NCI-H526 (cell line): Measurements from ENCODE around the gene BBOX1.
"Not testable (repeated sequence)": the region's sequence is repeated elsewhere in the genome, so short reads cannot be mapped to it uniquely, and the experiment has no call there.

Experiments used
- DNase-seq, 2 experiments: peaks; one replicate each; lab custom pipeline; 2025; lab: John Stamatoyannopoulos, UW

Gene BBOX1

DNA sequence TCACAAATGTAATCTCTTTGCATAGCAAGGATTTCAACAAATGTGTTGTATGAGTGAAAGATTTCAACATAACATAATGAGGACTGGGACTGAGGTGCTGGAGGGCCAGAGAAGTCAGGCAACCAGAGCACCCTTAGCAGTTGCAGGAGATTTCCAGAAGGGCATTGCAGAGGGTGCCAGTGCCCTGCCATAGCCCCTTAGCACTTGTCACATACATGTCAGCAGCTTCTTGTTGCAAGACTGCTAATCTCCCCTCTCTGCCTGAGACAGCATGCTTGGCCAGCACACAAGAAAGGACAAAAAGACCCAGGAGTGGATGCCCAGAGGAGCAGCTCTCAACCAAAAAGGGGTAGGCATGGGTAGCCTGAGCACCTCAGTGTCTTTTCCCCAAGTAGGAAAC lies 43.2 kb downstream of the BBOX1 start:
- DNase-seq = no peak

DNA sequence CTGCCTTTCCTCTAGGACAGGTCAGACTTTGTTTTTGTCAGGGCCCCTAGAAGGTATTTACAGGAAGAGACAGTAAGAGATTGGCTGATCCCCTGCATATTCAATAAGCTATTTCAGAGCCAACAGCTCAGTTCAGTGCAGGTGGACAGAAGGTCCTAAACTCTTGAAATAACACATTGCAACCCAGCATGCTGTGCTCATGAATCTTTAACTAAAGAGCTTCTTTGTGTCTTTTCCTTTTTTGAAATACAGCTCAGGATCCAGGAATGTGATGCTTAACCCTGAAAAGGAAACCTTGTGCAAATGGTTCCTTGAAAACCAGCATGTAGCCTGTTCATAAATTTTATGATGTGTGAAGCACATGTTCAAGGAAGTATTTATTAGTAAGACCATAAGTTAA lies 43.9 kb downstream of the BBOX1 start:
- DNase-seq = no peak

DNA sequence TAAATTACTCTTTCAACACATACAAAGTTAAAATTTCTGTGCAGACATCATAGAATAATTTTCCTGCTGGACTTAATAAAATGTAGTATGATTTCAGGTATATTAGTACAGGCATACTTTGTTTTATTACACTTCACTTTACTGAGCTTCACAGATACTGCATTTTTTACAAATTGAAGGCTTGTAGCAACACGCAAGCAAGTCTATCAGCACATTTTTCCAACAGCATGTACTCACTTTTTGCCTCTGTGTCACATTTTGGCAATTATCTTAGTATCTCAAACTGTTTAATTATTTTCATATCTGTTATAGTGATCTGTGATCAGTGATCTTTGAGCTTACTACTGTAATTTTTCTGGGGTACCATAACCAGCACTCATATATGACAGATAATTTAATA lies 44.5 kb downstream of the BBOX1 start:
- DNase-seq = no peak

DNA sequence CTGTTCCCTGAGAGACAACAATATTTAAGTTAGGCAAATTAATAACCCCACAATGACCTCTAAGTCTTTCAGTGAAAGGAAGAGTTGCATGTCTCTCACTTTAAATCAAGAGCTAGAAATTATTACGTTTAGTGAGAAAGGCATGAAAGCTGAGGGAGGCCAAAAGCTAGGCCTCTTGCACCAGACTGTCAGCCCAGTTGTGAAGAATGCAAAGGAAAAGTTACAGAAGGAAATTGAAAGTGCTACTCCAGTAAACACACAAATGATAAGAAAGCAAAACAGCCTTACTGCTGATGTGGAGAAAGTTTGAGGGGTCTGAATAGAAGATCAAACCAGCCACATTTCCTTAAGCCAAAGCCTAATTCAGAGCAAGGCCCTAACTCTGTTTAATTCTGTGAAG lies 45.0 kb downstream of the BBOX1 start:
- no peak for DNase-seq

DNA sequence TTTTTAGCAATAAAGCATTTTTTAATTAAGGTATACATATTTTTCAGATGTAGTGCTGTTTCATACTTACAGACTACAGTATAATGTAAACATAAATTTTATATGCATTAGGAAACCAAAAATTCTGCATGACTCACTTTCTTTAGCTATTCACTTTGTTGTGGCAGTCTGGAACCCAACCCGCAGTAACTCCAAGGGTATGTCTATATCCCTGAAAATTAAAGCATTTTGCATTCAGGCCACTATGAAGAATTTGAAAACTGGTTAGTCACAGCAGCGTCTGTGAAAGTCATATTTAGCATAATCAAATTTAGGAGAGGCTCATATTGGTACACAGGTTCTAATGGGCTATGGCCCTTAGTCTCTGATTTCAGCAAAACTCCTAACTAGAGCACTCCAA lies 46.8 kb downstream of the BBOX1 start:
- no peak for DNase-seq

DNA sequence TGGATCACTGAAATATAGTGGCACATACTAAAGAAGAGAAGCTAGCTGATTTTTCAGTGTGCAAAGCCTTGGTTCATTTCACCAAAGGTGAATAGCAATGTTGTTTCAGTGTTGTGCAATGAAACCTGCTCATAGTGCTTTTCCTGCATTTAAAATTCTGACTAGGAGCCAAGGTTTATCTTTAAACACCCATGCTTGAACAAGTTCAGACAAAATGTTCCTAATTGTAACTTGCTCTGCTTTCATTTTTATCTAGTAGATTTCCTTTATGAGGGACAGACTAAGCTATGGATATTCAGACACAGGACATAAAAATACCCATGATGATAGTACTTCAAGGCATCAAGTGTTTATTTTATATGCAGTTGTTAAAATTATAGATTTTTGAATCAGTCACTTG lies 47.7 kb downstream of the BBOX1 start:
- no peak for DNase-seq

DNA sequence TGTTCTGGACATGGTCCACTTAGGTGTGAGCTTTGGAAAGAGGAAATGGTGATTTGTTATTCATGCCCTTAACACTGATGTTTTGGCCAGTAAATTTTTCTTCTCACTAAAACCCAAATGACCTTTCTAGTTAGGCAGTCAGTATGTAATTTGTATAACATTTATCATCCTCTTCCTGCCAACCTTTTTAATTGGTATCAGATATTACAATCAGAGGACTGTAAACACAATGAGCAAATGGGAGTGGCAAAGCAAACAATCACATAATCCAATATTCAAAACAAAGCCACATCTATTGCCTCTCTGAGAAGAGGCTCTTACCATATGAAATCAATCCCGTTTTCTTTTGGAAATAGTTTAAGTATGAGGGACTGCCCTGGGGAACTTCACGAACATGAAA lies 49.1 kb downstream of the BBOX1 start:
- DNase-seq = peak in 1 of 2 experiments; percentile 20

DNA sequence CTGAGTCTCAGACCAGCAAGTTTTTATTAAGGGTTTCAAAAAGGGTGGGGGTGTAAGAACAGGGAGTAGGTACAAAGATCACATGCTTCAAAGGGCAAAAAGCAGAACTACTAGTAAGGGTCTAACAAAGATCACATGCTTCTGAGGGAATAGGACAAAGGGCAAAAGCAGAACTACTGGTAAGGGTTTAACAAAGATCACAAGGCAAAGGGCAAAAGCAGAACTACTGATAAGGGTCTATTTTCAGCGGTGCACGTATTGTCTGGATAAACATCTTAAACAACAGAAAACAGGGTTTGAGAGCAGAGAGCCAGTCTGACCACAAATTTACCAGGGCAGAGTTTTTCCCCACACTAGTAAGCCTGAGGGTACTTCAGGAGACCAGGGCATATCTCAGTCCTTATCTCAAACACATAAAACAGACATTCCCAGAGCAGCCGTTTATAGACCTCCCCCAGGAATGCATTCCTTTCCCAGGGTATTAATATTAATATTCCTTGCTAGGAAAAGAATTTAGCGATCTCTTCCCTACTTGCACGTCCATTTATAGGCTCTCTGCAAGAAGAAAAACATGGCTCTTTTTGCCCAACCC lies 49.8 kb downstream of the BBOX1 start:
- not testable (repeated sequence) for DNase-seq

DNA sequence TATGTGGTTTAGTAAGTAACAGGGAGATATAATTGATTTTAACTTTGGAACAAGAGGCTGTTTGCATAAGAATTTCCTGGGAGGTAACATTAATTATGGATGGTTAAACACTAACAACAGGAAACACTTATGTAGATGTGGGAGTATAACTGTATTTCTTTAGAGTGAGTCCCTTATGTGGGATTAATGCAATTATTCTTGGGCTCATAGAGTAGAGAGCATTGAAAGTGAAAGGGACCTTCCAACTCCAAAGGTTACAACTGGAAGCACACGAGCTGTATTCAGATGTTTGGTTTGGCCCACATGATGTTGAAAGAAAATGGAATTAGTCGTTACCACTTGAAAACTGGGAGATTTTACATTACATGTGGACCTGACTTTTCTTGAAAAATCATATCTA lies 53.5 kb downstream of the BBOX1 start:
- no peak for DNase-seq

DNA sequence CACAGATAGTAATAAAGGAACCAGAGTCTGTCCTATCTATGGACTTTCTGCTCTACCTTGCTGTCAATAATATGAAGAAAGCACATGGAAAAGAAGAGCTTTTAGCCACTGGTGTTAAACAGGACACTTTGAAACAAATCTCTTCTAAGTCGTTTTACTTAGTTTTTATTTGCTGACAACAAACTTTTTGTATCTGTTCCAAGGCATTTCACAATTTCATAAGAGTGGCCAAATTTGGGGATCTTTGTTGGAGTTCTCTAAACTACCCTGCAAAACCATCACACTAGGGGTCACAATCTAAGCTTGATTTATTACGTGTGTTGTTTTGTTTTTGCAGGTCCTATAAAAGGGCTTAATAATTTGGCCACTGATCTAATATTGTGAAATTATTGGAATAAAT lies 54.4 kb downstream of the BBOX1 start:
- DNase-seq = no peak

DNA sequence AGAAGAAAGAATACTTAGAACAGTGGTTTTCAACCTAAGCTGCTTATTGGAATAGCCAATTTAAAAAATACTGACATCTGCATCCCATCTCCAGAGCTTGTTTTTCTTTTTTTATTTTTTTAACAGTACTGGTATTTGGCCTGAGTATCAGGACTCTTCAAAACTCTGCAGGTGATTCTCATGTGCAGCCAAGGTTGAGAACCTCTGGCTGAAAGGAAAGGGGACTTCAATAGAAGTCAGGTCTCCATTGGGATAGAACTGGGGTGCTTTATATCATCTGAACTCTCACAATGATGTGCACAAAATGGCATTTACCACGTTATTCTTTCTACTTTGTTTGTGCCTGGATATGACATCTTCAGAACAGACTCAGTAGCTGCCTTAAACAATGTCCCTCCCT lies 55.3 kb downstream of the BBOX1 start:
- no peak for DNase-seq

DNA sequence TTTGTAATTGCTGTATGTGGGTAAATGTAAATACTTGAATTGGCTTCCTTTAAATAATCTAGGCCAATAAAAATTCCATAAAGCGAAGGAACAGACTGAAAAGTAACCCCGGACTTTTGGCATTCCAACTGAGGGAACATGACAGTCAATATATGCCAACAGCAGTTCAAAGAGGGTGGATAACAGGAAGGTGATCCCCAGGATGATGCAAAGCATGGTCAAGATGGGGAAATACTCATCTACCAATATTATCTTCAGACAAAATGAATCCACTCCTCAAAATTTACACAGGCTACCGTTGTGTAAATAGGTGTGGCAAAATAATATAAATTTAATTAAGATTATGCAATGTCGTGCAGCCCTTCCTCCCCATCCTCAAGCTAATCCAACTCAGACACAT lies 56.9 kb downstream of the BBOX1 start:
- no peak for DNase-seq

DNA sequence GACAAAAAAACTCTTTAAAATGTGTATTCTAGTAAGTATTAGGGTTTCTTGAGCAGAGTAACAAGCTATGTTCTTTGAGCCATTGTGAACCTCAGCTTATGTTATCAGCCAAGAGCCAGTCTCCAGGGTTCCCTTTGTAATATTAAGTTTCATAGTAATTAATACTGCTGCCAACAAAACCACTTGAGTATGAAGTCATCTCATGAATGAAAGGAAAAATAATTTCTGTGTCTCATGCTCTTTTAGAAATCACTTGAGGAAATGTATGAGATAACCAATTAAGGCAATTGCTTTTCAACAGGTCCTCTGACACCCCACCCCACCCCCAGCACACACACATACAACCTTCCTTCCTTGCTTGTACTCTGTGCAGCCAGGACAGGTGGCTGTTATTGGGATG lies 59.9 kb downstream of the BBOX1 start:
- no peak for DNase-seq

DNA sequence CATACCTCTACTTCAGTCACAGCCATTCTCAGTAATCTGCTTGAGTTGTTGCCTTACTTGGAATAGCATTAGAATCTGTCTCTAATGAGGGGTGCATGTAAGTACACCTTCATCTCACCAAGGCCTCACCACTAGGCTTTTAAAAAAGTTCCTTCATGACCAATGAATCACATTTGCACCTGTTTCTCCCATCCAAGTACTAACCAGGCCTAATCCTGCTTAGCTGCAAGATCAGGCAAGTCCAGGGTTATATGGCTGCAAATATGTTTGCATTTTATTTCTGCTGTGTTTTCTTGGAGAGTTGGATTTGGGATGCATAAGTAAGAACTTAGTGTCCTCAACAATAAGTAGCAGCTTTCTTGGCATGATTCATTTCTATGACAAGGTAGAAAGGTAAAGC lies 66.9 kb downstream of the BBOX1 start:
- DNase-seq = no peak

DNA sequence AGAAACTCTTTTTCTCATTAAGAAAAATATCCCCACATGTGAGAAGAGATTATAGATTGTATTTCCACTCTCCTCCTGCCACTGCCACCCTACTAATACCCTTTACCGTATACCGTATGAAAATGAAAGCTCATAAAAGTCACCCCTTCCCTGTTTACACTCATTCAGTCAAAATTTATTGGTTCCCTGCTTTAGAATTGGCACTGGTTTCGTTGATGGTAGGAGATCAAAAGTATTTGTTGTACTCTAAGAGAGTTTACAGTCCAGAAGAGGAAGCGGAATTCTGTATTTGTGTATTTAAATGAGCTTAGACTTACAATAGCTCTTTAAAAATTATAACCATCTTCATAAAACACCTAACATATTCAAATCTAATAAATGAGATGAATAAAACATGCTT lies 68.2 kb downstream of the BBOX1 start:
- DNase-seq = peak; percentile 16 to 45

DNA sequence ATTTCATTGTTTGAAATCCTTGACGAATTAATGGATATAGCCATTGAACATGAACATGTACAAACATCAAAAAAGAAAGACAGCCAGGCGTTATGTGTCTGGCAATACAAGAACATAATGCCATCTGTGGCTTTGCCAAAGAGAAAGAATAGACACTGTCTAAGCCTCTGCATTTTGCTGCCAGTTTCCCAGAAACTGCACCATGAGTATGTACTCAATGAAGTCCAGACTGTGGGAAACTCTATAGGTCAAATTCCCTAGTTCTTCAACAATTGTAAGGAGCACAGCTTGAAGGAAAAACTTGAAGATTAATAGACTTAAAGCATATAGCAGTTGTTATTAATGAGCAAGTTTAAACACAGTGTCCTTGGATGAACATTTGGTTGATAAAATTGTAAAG lies 71.3 kb downstream of the BBOX1 start:
- no peak for DNase-seq

DNA sequence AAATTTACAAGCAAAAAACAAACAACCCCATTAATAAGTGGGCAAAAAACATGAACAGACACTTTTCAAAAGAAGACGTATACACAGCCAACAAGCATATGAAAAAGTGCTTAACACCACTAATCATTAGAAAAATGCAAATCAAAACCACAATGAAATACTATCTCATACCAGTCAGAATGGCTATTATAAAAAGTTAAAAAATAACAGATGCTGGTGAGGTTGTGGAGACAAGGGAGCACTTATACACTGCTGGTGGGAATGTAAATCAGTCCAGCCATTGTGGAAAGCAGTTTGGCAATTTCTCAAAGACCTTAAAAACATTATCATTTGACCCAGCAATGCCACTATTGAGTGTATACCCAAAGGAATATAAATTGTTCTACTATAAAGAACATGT lies 72.3 kb downstream of the BBOX1 start:
- peak in 1 of 2 experiments; percentile 17 for DNase-seq

DNA sequence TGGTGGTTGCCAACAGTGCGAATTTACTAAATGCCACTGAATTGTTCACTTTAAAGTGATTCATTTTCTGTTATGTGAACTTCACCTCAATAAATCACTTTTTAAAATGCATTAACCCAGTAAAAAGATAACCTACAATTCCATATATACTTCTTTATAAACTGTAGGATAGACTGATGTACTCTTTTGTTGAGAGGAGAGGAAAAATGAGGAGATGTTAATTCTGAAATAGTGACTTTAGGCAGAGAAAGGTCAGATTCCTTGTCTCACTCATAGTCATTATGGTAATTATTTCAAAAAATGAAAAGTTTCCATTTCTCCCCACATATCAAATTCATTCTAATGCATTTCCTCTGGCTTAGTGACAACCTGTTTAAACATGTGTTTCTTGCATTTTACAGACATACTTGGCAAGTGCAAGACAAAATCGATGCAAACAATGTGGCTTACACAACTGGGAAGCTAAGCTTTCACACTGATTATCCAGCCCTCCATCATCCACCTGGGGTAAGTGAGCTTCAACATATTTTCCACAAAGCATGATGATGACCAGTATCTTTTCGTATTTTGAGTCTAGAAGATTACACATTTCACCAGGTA lies 74.5 kb downstream of the BBOX1 start:
- no peak for DNase-seq

DNA sequence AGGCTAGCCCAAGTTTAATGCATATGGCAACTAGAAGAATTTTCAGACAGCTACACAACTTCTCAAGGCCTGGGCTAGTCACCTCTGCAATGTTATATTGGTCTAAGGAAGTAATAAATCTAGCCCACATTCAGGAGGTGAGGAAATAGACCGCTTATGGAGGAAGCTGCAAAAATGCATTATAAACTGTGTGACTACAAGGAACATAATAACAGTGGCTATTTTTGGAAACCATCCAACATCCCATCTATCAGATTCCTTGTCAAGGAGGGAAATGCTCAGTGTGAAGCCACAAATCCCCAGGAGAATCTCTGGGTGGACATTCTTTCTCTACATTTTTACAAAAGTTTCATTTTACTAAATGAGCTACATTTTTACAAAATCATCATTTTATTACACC lies 76.1 kb downstream of the BBOX1 start:
- DNase-seq = no peak

DNA sequence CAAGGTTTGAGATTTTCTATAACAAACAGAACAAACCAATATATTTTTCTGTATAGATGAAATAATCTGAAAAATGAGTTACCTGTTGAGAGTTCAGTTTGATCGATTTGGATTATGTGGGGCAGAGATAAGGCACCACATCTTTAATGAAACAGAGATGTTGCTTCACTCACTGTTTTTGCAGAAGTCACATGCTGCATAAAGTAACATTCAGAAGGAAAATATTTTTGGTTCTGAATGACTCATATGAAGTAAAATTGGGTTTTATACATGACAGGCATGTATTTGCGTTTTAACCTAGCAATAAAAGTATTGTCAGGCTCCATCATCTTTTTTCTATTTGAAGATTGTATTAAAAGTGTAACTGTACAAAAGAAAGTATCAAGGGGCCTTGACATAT lies 77.8 kb downstream of the BBOX1 start:
- no peak for DNase-seq

DNA sequence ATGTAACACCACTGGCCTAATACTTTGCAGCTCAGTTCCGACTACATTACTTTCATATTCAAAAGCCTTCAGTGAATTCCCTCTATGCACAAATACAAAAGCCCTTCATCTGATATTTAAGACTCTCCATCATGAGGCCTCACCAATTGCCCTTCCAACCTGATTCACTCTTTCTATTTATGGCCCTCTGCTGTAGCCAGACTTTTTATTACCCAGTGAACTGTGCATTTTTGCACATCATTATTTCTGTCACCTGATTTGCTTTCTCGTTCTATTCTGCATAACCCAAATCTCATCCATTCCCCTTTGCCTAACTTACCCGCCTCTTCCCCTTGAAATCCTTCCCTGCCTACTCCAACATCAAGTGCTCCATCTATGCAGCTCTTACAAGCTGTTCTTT lies 78.3 kb downstream of the BBOX1 start:
- no peak for DNase-seq

DNA sequence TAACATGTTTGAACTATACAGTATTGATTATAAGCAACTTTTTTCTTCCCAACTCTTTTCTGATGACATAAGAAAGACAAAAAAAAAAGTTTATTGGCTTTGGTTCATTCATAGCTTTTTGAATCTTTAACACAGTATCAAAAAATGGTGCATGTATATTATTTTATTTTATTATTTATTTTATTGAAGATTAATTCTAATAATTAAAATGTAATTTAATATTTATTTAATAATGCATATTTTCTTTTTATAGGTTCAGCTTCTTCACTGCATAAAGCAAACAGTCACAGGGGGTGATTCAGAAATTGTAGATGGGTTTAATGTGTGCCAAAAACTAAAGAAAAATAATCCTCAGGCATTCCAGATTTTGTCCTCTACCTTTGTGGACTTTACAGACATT lies 78.8 kb downstream of the BBOX1 start:
- no peak for DNase-seq

DNA sequence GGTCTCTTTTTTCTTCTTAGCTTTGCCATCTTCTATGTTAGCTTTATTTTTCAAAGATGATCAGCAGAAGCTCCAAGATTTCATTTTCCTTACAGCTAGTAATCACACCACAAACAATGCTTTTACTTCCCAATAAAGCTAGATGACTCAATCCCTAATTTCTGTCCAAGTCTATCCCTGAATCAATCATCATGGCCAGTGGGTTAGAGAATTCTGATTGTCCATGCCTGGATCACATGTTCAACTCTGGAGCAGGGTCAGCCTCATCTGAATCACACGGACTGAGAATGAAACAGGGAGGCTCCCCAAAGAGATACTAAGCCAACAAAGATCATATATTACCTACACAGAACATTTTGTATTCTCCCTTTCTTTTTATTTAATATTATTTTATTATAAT lies 79.6 kb downstream of the BBOX1 start:
- no peak for DNase-seq

DNA sequence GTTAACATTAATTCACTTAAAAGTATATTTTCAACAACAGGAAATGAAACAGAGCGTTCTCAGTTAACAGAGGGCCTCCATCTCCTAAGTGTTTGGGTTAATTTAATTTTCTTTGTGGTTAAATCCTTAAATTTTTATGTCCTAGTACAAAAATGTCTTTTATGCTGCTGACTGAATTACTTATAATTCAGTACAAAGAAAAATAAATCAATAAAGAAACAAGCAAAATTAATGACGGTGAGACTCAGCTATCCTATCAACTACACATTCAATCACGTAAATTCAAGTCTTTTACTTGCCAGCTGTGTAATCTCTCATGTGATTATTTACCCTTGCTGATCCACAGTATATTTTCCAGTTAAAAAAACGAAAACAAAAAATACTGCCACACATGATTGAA lies 81.4 kb downstream of the BBOX1 start:
- DNase-seq = no peak
